AG04450 (cell line): ENCODE data around the gene UBL4A. TPM values are rescaled to one million over a fixed set of nuclear protein-coding genes. Genes with fewer than 3 reads are reported as not detected.

Source experiments
- CTCF ChIA-PET: fragments of 300-600, 350-600 bp; formaldehyde crosslinking; extraction: SDS; loops from one replicate; lab custom pipeline; 2022; ENCODE audit warnings: antibody characterized with exemption, inconsistent platforms; lab: Charles Lee
- POLR2A ChIA-PET: fragments of 350-600 bp; formaldehyde crosslinking; extraction: SDS; loops from one replicate; lab custom pipeline; 2021; ENCODE audit warnings: antibody characterized with exemption, inconsistent platforms; lab: Yijun Ruan, JAX
- DNase-seq: peaks from one replicate; pipeline ENCODE4 v3.0.0-alpha.2; 2011; ENCODE audit warnings: low read depth, low spot score
- H3K27ac ChIP-seq: one replicate; pipeline ENCODE4 v1.5.1; 2012; ENCODE audit warnings: low read depth, low read length, control low read depth
- H3K27me3 ChIP-seq: one replicate; pipeline ENCODE4 v1.6.0; 2012; ENCODE audit warnings: low read length; ENCODE audit not compliant: control insufficient read depth, insufficient read depth
- H3K4me3 ChIP-seq: 2 replicates; pipeline ENCODE4 v1.5.1; 2011; ENCODE audit warnings: mild to moderate bottlenecking, low read depth, low read length, control low read depth
- H3K9me3 ChIP-seq: 2 replicates; pipeline ENCODE4 v1.5.1; 2012; ENCODE audit warnings: low read length; ENCODE audit not compliant: control insufficient read depth, insufficient read depth
- CTCF ChIP-seq: IDR thresholded peaks from 2 replicates; pipeline ENCODE4 v1.5.1; 2011; ENCODE audit warnings: low read depth, low read length, control low read depth, inconsistent platforms
- polyA plus RNA-seq: library from polyadenylated mRNA; depleted of rRNA; stranded (reverse); fragments of >200 nt; gene quantifications from 2 replicates; pipeline ENCODE4 v1.2.3, GENCODE V29; 2011

Gene UBL4A
- polyA plus RNA-seq, 1 experiment: 17.4 TPM

- H3K27ac ChIP-seq: no peak overlapping the region
- H3K9me3 ChIP-seq: no peaks in the 10 kb centered on the region; the same call in 1 of the 2 replicates
- ChIA-PET POLR2A (interaction anchor here (1.1 kb wide), 1 partner anchor 17 kb away, joined by 5 read pairs; the partner anchor contains the start of gene SLC10A3), CTCF (no interaction called here)
- no peak overlapping the region for H3K4me3 ChIP-seq
- no peaks in the 10 kb centered on the region for H3K27me3 ChIP-seq
- DNase-seq: no peak
- TF ChIP-seq CTCF: no peak
Observed at GRCh38 chrX:154473683-154474082, 12.7 kb downstream of the UBL4A start.

- no peak overlapping the region for H3K27ac ChIP-seq
- no peak for DNase-seq
- POLR2A ChIA-PET: interaction anchor here (0.7 to 1.1 kb wide), 2 partner anchors 9 to 18 kb away, joined by 4 to 5 read pairs; partner anchors contain the start of gene SLC10A3
- H3K27me3 ChIP-seq: no peaks in the 10 kb centered on the region
- no peaks in the 10 kb centered on the region; the same call in 1 of the 2 replicates for H3K9me3 ChIP-seq
- TF ChIP-seq CTCF: no peak
- H3K4me3 ChIP-seq: no peak overlapping the region
- CTCF ChIA-PET: no interaction called here
Observed at GRCh38 chrX:154472685-154473632, 13.5 kb downstream of the UBL4A start.

GRCh38 chrX:154471839-154472684 is 14.4 kb downstream of the UBL4A start:
- H3K27ac ChIP-seq: peak overlapping the region; percentile 11
- no peaks in the 10 kb centered on the region; the same call in 1 of the 2 replicates for H3K9me3 ChIP-seq
- no peak for TF ChIP-seq CTCF
- no peak overlapping the region for H3K4me3 ChIP-seq
- CTCF ChIA-PET: no interaction called here
- no peak for DNase-seq
- POLR2A ChIA-PET: no interaction called here
- H3K27me3 ChIP-seq: no peaks in the 10 kb centered on the region

- DNase-seq: no peak
- POLR2A ChIA-PET: no interaction called here
- H3K9me3 ChIP-seq: no peaks in the 10 kb centered on the region; the same call in 1 of the 2 replicates
- TF ChIP-seq CTCF: no peak
- H3K4me3 ChIP-seq: no peak overlapping the region
- CTCF ChIA-PET: no interaction called here
- no peaks in the 10 kb centered on the region for H3K27me3 ChIP-seq
- no peak overlapping the region for H3K27ac ChIP-seq
Observed at GRCh38 chrX:154470914-154471568, 15.4 kb downstream of the UBL4A start.
